ENCODE data around the gene GRK5.
"Not testable (repeated sequence)": the region's sequence is repeated elsewhere in the genome, so short reads cannot be mapped to it uniquely, and the experiment has no call there.

GRK5 gene

DNA sequence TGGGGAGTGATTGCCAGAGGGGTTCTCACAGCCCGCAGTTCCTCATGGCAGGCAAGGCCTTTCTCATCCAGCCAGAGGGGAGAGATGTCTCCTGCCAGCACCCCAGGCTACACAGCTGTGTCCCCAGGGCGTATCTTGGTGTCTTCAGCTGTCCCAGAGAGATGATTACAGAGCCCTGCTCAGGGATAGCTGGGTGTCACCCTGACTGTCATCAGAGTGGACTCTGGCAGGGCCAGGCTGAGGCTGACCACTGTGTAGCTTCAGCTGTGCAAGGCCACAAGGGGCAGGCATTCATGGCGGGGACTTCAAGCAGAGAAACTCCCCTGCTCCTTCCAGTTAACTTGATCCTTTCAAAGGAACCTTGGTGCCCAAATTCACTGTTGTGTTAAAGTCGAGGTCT is 211.0 kb downstream of the GRK5 start:
- no peak overlapping the region for H3K27ac ChIP-seq
- no peak overlapping the region for H3K4me3 ChIP-seq

DNA sequence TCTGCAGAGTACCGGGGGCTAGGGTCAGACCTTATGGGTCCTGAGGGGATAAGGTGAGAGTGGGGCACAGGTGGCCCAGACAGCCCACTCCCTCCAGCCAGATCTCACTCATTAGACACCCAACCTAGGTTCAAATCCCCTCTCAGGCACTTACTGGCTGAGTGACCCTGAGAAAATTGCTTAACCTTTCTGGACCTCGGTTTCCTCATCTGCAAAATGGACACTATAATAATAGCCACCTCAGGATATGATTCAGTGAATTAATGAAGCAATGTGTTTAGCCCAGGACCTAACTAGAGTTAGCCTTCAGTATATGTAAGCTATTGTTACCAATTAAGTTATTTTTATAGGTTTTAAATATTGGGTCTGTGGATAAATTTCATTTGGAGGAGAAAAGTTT is 212.6 kb downstream of the GRK5 start:
- Histone ChIP-seq H3K4me3 (no peak overlapping the region), H3K27ac (no peak overlapping the region)

DNA sequence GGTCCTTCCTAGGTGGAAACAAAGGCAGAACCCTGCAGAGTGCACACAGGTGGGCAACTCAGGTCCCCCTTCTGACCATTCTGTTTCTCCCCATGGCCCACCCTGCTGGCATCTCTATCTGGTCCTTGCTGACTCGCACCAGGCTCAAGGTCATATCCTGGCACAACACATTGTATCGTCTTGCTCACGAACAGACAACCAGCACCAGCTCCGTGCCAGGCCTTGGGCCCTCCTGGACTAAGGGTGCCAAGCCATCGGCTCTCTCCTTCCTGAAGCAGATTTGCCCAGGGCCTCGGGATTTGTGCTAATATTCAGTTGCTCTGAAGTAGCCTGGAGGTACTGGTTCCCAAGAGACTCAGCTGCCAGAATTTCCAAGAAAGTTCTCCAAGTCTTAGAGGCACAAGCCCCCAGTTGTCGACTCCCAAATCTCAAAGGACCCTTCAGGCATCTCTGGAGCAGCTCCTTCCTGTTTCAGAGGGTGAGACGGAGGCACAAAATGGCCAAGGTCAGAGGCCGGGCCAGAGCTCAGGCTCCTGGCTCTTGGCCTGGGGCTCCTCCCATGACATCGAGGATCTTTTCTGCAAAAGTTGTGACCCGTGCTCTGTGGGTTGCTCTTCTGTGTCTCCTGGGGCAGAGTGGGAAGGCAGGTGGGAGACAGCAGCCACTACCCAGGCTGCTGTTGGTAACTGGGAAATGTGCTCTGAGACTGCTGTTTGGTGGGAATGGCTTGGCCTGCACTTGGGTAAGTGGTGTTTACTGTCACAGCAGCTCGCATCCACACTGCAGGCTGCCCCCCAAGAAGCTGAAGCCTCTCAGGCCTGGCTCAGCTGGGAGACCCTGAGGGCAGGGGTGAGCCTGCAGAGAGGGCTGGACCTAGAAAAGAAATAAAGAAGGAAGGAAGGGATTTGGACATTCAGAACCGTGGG is 213.8 kb downstream of the GRK5 start:
- peak overlapping the region in 2 of 21 experiments; percentile 50 to 65 for H3K27ac ChIP-seq
- H3K4me3 ChIP-seq: no peak overlapping the region

DNA sequence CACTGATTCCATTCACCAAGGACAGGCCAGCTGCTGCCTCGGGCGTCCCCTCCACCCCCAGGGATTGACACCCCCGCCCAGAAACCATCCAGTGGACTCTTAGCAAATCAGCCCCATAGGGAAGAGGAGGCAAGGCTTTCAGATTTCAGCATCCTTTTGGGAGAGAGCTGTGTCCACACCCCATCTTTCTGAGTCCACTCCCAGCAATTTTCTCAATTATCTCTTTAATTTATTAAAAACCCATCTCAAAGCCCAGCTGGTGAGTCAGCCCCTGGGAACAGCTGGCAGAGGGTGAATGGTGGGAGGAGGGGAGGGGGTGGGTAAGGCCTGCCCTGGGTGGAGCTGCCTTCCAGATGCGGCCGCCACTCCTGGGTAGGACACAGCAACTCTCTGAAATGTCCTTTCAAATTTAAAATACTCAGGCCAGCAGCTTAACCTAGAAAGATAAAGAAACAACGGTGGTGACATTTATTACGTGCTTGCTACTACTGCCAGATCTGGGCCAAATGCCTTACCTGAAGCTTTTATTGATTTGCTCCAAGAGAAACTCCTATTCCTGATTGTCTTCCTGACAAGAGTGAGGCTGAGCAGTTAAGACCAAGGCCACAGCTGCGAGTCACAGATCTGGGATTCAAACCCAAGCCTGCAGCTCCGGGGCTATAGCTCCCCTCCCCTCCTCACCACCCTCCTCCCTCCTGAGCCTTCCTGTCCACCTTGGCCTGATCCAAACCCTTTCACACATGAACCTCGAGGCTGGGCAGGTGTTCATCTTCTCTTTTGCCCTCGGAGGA is 214.7 kb downstream of the GRK5 start:
- H3K27ac ChIP-seq: peak overlapping the region in 1 of 21 experiments; percentile 65
- no peak overlapping the region for H3K4me3 ChIP-seq

DNA sequence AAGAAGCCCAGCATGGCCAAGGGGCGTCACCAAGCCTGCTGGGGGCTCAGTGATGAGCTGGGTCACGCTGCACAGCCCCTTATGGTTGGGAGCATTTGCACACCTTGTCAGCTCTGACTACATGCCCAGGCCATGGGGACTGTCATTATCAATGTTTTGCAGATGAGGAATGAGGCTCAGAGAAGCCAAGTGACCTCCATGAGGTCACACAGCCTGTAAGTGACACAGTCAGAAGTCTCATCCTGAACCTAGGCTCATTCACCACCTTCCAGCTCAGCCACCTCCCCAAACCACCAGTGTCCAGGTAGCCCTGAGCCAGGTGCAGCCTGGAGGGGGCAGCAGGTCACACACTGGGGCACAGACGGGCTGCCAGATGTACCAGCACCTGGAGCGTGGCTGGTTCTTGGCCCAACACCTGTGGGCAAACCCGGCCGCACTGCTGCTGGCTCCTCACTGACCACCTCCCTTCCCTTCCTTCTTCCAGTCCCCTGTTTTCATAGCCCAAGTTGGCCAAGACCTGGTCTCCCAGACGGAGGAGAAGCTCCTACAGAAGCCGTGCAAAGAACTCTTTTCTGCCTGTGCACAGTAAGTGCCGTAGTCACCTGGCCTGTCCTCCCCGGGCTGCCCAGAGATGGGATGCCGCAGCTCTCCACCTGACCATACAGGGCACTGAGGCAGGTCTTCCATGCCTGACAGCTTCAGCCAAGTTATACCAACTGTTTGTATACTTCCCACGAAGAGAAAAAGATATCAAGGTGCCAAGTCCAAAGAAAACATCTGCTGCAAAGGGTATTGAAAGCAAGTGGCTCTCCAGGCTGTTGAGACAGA is 215.5 kb downstream of the GRK5 start:
- Histone ChIP-seq H3K4me3 (no peak overlapping the region), H3K27ac (no peak overlapping the region)

DNA sequence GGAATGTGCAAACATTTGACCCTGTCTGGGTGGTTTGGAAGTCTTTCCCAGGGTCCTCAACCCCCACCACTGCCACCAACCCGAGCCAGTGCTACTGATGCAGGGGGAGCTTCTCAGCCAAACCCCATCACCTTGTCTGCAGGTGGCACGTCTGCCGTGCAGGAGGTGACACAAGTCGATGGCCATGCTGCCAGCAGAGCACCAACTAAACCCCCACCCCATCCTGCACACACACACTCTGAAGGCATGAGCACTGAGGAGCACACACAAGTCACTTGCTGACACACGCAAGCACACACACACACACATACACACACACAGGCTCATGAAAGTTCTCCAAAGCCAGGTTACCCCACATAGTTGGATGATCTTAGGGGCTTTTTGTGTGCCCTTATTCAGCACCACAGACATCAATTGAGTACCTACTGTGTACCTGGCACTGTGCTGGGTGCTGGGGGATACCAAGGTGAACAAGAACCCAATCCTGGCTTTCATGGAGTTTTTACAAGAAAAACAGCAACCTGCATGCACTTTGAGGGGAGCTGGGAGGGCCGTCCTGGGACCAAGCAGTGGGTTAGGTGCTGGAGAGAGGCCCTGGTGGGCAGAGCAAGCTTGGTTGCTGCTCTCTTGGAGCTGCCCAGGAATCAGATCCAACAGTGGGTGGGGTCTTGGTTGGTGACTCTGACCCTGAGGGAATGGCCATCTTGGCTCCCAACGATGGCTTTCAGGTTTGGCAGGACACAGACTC is 216.3 kb downstream of the GRK5 start:
- Histone ChIP-seq H3K27ac (no peak overlapping the region), H3K4me3 (no peak overlapping the region)

DNA sequence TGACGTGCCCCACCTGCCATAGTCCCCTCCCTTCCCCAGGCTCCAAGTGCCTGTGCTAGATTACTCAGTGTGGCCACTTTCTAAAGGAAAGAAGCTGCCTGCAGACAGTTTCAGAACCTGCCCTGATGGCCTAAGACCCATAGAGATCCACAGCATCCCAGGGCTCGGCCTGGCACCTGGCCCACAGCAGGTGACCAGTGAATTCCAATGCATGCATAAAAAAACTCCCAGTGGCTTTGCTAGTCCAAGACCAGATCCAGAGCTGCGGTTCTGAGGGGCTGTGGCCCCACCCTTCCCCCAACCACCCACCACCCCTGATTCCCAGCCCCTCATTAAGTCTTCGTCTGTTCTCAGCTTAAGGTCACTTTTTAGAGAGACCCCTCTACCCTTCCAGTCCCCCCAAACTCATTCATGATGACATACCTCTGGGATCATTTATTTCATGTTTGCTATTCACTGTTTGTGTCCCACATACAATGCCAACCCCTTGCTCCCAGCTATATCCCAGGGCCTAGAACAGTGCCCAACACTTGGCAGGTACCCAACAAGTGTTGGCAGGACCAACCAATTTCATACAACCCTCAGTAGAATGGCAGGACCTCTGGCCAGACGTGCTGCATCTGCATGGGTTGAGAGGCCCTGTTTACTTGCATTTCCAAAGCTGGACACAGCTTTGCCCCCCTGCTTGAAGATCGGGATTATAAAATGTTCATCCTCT is 217.0 kb downstream of the GRK5 start:
- no peak overlapping the region for H3K4me3 ChIP-seq
- H3K27ac ChIP-seq: no peak overlapping the region

DNA sequence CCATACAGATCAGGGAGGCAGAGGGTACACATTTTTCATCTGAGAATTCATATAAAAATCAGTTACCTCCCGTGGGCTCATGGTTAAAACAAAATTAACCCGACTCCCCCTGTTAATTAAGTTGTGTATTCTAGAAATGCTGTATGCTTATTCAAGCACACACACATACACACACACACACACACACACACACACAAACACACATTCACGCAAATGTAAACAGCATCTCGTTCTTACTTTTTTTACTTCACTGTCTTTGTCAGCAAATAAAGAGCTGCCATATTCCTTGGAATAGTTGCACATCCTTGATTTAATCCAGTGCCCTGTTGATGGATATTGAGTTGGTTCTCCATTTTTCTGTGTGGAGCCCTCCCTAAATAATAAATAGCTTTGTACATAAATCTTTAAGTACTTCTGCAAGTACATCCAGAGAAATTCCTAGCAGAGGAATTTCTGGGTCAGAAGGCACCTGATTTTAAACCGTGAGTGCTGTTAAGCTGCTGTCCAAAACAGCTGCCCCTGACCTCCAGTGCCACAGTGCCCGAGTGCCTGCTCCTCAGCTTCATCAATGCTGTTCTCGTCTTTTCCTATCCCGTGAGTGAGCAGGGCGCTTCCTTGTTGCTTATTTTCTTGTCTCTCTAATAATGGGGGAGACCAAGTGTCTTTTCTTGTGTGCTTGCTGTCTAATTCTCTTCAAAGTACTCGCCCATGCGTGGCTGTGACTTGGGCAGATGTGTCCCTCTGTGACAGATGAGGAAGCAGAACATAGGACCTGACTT is 217.9 kb downstream of the GRK5 start:
- H3K4me3 ChIP-seq: no peak overlapping the region

DNA sequence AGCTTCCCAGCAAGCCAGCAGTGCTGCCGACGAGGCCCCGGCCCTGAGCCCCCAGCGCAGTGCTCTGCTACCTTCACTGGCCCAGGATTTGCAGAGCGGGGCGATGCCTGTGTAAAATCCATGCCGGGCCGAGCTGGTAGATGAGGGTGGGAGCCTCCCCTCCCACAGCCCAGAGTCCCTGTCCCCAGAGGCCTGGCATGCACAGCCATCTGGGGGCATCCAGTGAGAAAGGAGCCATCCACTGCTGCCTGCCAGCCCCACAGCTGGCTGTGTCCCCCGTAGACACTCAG is 218.5 kb downstream of the GRK5 start:
- Histone ChIP-seq H3K4me3 (no peak overlapping the region), H3K27ac (no peak overlapping the region)

More for the DNA sequence above, 217.9 kb downstream of the GRK5 start:
- no peak overlapping the region for H3K27ac ChIP-seq

DNA sequence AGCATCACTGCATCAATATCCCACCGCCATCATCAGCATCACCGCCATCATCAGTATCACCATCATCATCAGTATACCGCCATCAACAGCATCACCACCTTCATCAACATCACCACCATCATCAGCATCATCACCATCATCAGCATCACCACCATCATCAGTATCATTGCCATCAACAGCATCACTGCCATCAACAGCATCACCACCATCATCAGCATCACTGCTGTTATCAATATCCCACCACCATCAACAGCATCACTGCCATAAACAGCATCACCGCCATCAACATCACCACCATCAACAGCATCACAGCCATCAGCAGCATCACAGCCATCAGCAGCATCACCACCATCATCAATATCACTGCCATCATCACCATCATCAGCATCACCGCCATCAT is 219.3 kb downstream of the GRK5 start:
- Histone ChIP-seq H3K27ac (no peak overlapping the region), H3K4me3 (no peak overlapping the region)

DNA sequence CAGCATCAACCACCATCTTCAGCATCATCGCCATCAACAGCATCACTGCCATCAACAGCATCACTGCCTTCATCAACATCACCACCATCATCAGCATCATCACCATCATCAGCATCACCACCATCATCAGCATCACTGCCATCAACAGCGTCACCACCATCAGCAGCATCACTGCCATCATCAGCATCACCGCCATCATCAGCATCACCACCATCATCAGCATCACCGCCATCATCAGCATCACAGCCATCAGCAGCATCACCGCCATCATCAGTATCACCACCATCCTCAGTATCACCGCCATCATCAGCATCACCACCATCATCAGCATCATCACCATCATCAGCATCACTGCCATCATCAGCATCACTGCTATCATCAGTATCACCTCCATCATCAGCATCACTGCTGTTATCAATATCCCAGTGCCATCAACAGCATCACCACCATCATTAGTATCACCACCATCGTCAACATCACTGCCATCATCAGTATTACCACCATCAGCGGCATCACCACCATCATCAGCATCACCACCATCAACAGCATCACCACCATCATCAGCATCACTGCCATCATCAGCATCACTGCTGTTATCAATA is 220.0 kb downstream of the GRK5 start:
- H3K27ac ChIP-seq: no peak overlapping the region
- H3K4me3 ChIP-seq: no peak overlapping the region

DNA sequence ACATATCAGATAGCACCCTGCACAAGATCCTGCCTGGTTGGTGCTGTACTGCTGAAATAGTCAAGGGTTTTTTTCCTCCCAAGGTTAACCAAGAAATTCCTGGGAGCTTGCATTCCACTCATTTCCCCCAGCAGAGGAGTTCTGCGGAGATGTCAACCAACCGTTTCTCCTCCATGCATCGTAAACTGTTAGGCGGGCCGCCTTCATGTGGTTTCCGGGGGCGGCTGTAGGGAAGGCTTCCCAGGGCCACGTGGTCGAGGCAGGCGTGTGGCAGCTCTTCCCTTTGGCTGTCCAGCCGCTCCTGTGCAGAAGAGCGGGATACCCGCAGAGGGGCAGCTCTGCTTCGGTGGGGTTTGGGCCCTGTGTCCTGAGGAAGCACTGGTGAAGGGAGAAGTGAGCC is 221.4 kb downstream of the GRK5 start:
- no peak overlapping the region for H3K27ac ChIP-seq

DNA sequence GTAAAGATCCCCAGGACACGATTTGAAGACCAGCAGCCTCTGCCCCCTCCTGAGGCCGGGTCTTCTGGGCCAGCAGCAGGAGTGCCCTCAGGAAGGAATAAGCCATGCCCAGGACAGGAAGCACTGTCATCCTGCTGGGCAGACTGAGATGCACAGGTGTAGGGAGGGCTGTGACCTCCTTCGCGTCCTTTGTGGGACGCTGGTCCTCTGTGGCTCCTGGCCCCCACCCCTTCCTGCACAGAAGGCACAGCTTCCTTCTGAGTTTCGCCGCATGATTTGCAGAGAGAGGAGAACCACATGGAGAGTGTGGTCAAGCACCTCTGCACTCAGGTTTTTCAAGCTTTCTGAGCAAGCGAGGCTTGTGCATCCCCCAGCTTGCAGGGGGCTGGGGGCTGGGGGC is 222.4 kb downstream of the GRK5 start:
- H3K27ac ChIP-seq: no peak overlapping the region
- H3K4me3 ChIP-seq: no peak overlapping the region

More for the DNA sequence above, 221.4 kb downstream of the GRK5 start:
- H3K4me3 ChIP-seq: no peak overlapping the region

DNA sequence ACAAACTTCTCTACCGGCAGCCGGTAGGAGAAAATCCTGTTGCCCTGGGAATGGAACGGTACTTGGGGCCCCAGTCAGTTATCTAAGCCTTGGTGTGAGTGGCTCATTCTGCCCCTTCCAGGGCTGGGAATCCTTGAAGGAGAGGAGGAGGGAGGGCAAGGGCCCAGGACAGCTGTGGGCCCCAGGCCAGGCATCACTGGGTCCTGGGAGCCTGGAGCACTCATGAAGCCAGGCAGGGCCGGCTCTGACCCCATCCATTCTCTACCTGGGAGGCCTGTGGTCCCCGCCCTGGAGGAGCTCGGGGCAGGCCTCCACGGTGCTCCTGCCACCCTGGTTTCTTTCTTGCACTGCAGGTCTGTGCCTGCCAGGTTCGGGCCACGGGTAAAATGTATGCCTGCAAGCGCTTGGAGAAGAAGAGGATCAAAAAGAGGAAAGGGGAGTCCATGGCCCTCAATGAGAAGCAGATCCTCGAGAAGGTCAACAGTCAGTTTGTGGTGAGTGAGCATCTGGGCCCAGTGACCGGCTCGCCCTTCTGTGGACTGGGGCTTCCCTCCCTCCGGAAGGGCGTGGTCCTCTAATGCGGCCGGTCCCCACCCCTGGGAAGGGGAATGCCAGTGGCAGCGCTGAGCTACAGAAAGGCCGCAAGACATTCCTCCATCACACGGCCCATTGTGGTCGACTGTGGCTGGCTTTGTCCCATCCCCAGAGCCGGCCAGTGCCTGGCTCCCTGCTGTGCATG is 223.8 kb downstream of the GRK5 start:
- Histone ChIP-seq H3K4me3 (no peak overlapping the region), H3K27ac (peak overlapping the region in 1 of 21 experiments; percentile 48)

DNA sequence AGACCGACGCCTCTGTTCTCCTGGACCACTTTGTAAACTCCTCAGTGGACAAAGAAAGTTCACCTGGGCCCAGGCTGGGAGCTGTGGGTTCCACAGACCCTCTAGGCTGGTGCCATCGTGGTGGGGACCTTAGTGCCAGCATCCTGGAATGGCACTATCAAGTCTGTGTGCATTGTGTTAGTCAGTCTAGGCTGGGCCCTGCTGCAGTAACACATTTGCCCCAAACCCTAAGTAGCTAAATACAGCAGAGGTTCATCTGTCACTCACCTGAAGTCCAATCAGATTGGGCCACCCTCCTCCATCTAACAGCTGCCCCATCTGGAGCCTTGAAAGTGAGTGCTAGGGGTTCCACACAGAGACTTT is 224.4 kb downstream of the GRK5 start:
- no peak overlapping the region for H3K27ac ChIP-seq
- no peak overlapping the region for H3K4me3 ChIP-seq

DNA sequence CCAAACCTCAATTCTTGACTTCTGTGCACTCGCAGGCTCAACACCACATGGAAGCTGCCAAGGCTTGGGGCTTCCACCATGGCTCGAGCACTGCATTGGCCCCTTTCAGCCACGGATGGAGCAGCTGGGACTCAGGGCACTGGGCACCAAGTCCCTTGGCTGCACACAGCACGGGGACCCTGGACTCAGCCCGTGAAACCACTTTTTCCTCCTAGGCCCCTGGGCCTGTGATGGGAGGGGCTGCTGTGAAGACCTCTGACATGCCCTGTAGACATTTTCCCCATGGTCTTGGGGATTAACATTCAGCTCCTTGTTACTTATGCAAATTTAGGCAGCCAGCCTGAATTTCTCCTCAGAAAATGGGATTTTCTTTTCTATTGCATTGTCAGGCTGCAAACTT is 227.6 kb downstream of the GRK5 start:
- not testable (repeated sequence) for H3K4me3 ChIP-seq, H3K27ac ChIP-seq

DNA sequence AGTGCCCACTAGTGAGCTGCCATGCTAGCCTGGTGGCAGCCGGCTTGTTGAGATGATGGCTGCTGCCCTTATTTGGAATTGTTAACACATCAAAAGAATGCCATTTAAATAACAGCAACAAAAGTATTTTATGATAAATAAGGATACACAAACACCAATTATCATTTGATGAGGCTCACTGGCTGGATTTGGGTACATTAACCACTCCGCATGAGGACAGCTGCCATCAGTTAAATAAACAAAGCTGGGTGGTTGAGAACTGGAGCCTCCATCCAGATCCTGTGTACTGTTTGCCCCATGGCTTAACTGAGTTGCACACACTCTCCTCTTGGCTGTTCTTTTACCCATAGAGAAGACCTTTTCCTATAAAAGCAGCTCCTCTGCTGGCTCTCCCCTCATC is 231.3 kb downstream of the GRK5 start:
- Histone ChIP-seq H3K27ac (peak overlapping the region in 2 of 21 experiments; percentile 29 to 45), H3K4me3 (no peak overlapping the region)

Measured in skin epidermis (tissue), 12 donors.